ENCODE data around the gene ATP2A1. TPM values are rescaled to one million over a fixed set of nuclear protein-coding genes. Genes with fewer than 3 reads are reported as not detected.

The ATP2A1 gene
- total RNA-seq, 1 donor = 0.36 TPM

- Histone ChIP-seq H3K9me3 (ENCODE audit: low read depth, low read length) (no peaks in the 10 kb centered on the region), H2AFZ (ENCODE audit: low read length) (no peak overlapping the region), H3K4me1 (ENCODE audit: insufficient read depth, low read length) (peaks cover 5% of the 10 kb centered on the region), H4K20me1 (ENCODE audit: insufficient read depth, low read length) (no peaks in the 10 kb centered on the region), H3K36me3 (ENCODE audit: insufficient read depth, low read length) (no peaks in the 10 kb centered on the region), H3K27ac (ENCODE audit: low read depth, low read length) (no peak overlapping the region), H3K79me2 (ENCODE audit: insufficient read depth, low read length) (no peaks in the 10 kb centered on the region), H3K4me2 (ENCODE audit: insufficient read depth, low read length) (no peak overlapping the region), H3K4me3 (ENCODE audit: insufficient read depth, low read length) (no peak overlapping the region), H3K27me3 (ENCODE audit: insufficient read depth, low read length) (no peaks in the 10 kb centered on the region)
- no peak for DNase-seq (ENCODE audit: insufficient read length, low spot score, missing footprints)
- TF ChIP-seq CTCF (IDR thresholded peaks at IDR 0.05; ENCODE audit: extremely low read depth, low read depth, low read length) = no peak
Measured at GRCh38 chr16:28930203-28930602, 51.9 kb downstream of the ATP2A1 start.

DNA sequence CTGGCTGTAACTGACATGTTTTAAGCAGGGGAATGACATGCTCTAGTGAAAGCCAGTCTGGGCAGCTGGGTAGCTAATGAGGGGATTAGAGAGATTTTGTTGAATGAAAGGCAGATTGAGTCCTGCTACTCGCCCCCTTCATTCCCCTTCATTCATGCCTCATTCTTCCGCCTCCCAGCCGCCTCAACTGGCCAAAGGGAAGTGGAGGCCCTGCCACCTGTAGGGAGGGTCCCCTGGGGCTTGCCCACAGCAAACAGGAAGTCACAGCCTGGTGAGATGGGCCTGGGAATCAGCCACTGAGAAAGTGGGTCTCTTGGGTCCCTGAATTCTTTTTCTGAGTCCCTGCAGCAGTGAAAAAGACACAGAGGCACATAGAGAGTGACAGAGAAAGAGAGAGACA, 52.4 kb downstream of the ATP2A1 start:
- Histone ChIP-seq H3K27me3 (ENCODE audit: insufficient read depth, low read length) (no peaks in the 10 kb centered on the region), H3K36me3 (ENCODE audit: insufficient read depth, low read length) (no peaks in the 10 kb centered on the region), H3K79me2 (ENCODE audit: insufficient read depth, low read length) (no peaks in the 10 kb centered on the region), H3K4me3 (ENCODE audit: insufficient read depth, low read length) (no peak overlapping the region), H3K27ac (ENCODE audit: low read depth, low read length) (no peak overlapping the region), H2AFZ (ENCODE audit: low read length) (no peak overlapping the region), H3K4me1 (ENCODE audit: insufficient read depth, low read length) (peaks cover 9% of the 10 kb centered on the region), H3K9me3 (ENCODE audit: low read depth, low read length) (no peaks in the 10 kb centered on the region), H4K20me1 (ENCODE audit: insufficient read depth, low read length) (no peaks in the 10 kb centered on the region), H3K4me2 (ENCODE audit: insufficient read depth, low read length) (no peak overlapping the region)
- TF ChIP-seq CTCF (IDR thresholded peaks at IDR 0.05; ENCODE audit: extremely low read depth, low read depth, low read length) = no peak
- peak; percentile 27 for DNase-seq (ENCODE audit: insufficient read length, low spot score, missing footprints)

- no peak for TF ChIP-seq CTCF (IDR thresholded peaks at IDR 0.05; ENCODE audit: extremely low read depth, low read depth, low read length)
- H3K79me2 ChIP-seq (ENCODE audit: insufficient read depth, low read length) = no peaks in the 10 kb centered on the region
- H3K36me3 ChIP-seq (ENCODE audit: insufficient read depth, low read length) = no peaks in the 10 kb centered on the region
- no peak within 1 kb of the TSS for H2AFZ ChIP-seq (ENCODE audit: low read length)
- H3K27me3 ChIP-seq (ENCODE audit: insufficient read depth, low read length) = no peaks in the 10 kb centered on the region
- H3K4me2 ChIP-seq (ENCODE audit: insufficient read depth, low read length) = no peak within 1 kb of the TSS
- peak; percentile 47 for DNase-seq (ENCODE audit: insufficient read length, low spot score, missing footprints)
- peaks cover 5% of the 10 kb centered on the region for H3K4me1 ChIP-seq (ENCODE audit: insufficient read depth, low read length)
- no peaks in the 10 kb centered on the region for H3K9me3 ChIP-seq (ENCODE audit: low read depth, low read length)
- no peak within 1 kb of the TSS for H3K27ac ChIP-seq (ENCODE audit: low read depth, low read length)
- no peak within 1 kb of the TSS for H3K4me3 ChIP-seq (ENCODE audit: insufficient read depth, low read length)
- no peaks in the 10 kb centered on the region for H4K20me1 ChIP-seq (ENCODE audit: insufficient read depth, low read length)
Measured at GRCh38 chr16:28931801-28932225, 53.5 kb downstream of the ATP2A1 start, which contains the start of gene CD19. Gene CD19 (plus strand): TSS chr16:28931971. CDS start chr16:28932001, 30 bp downstream.

DNA sequence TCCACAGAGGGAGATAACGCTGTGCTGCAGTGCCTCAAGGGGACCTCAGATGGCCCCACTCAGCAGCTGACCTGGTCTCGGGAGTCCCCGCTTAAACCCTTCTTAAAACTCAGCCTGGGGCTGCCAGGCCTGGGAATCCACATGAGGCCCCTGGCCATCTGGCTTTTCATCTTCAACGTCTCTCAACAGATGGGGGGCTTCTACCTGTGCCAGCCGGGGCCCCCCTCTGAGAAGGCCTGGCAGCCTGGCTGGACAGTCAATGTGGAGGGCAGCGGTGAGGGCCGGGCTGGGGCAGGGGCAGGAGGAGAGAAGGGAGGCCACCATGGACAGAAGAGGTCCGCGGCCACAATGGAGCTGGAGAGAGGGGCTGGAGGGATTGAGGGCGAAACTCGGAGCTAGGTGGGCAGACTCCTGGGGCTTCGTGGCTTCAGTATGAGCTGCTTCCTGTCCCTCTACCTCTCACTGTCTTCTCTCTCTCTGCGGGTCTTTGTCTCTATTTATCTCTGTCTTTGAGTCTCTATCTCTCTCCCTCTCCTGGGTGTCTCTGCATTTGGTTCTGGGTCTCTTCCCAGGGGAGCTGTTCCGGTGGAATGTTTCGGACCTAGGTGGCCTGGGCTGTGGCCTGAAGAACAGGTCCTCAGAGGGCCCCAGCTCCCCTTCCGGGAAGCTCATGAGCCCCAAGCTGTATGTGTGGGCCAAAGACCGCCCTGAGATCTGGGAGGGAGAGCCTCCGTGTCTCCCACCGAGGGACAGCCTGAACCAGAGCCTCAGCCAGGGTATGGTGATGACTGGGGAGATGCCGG, 54.3 kb downstream of the ATP2A1 start:
- Histone ChIP-seq H3K27me3 (ENCODE audit: insufficient read depth, low read length) (no peaks in the 10 kb centered on the region), H3K9me3 (ENCODE audit: low read depth, low read length) (no peaks in the 10 kb centered on the region), H3K79me2 (ENCODE audit: insufficient read depth, low read length) (no peaks in the 10 kb centered on the region), H3K36me3 (ENCODE audit: insufficient read depth, low read length) (no peaks in the 10 kb centered on the region), H3K4me2 (ENCODE audit: insufficient read depth, low read length) (no peak overlapping the region), H3K4me3 (ENCODE audit: insufficient read depth, low read length) (no peak overlapping the region), H4K20me1 (ENCODE audit: insufficient read depth, low read length) (no peaks in the 10 kb centered on the region), H3K4me1 (ENCODE audit: insufficient read depth, low read length) (peaks cover 5% of the 10 kb centered on the region), H3K27ac (ENCODE audit: low read depth, low read length) (no peak overlapping the region), H2AFZ (ENCODE audit: low read length) (no peak overlapping the region)
- peak; percentile 62 for DNase-seq (ENCODE audit: insufficient read length, low spot score, missing footprints)
- no peak for TF ChIP-seq CTCF (IDR thresholded peaks at IDR 0.05; ENCODE audit: extremely low read depth, low read depth, low read length)

All from osteoblast (primary cell).